HG03159 (cell line): ENCODE results near the gene SCN1A.
"Not testable (repeated sequence)": the region's sequence is repeated elsewhere in the genome, so short reads cannot be mapped to it uniquely, and the experiment has no call there.

Experiments
- ATAC-seq: cut with Tn5 transposase; IDR thresholded peaks from one replicate; pipeline ENCODE4 v1.9.1; 2021; ENCODE audit warnings: mild to moderate bottlenecking, moderate library complexity; ENCODE audit not compliant: unreplicated experiment

The SCN1A gene

GRCh38 chr2:166135849-166136258 is 8.0 kb upstream of the SCN1A start:
- ATAC-seq, result no peak

GRCh38 chr2:166135152-166135848 is 7.5 kb upstream of the SCN1A start:
- ATAC-seq, result no peak

GRCh38 chr2:166134252-166135151 is 6.7 kb upstream of the SCN1A start:
- ATAC-seq, result no peak

GRCh38 chr2:166133653-166134052 is 5.8 kb upstream of the SCN1A start:
- no peak for ATAC-seq

GRCh38 chr2:166128156-166128505 is 311 bp upstream of the SCN1A start:
- no peak for ATAC-seq

GRCh38 chr2:166126007-166126639 is 1.7 kb downstream of the SCN1A start:
- ATAC-seq, result no peak

- ATAC-seq, result no peak
Measured at GRCh38 chr2:166125557-166125956, 2.3 kb downstream of the SCN1A start.

- no peak for ATAC-seq
Measured at GRCh38 chr2:166118180-166118579, 9.6 kb downstream of the SCN1A start.

- no peak for ATAC-seq
Measured at GRCh38 chr2:166117491-166117890, 10.3 kb downstream of the SCN1A start.

GRCh38 chr2:166115589-166115988 is 12.2 kb downstream of the SCN1A start:
- ATAC-seq, result no peak

- ATAC-seq, result no peak
Measured at GRCh38 chr2:166112193-166112605, 15.6 kb downstream of the SCN1A start.

GRCh38 chr2:166106431-166107015 is 21.3 kb downstream of the SCN1A start:
- no peak for ATAC-seq

- ATAC-seq, result no peak
Measured at GRCh38 chr2:166104773-166105172, 23.0 kb downstream of the SCN1A start.

GRCh38 chr2:166104084-166104483 is 23.7 kb downstream of the SCN1A start:
- no peak for ATAC-seq

- not testable (repeated sequence) for ATAC-seq
Measured at GRCh38 chr2:166103277-166103676, 24.5 kb downstream of the SCN1A start.

GRCh38 chr2:166094325-166094724 is 33.5 kb downstream of the SCN1A start:
- ATAC-seq, result no peak

- ATAC-seq, result no peak
Measured at GRCh38 chr2:166092889-166093288, 34.9 kb downstream of the SCN1A start.

GRCh38 chr2:166091439-166091838 is 36.4 kb downstream of the SCN1A start:
- ATAC-seq, result no peak

GRCh38 chr2:166090908-166091307 is 36.9 kb downstream of the SCN1A start:
- ATAC-seq, result no peak

- no peak for ATAC-seq
Measured at GRCh38 chr2:166090346-166090745, 37.5 kb downstream of the SCN1A start.

GRCh38 chr2:166088634-166089033 is 39.2 kb downstream of the SCN1A start:
- ATAC-seq, result no peak
